ENCODE data around the gene NEAT1. TPM values are rescaled to one million over a fixed set of nuclear protein-coding genes. Genes with fewer than 3 reads are reported as not detected.

Gene NEAT1
- total and polyA plus RNA-seq, 9 of the 15 experiments (the other 6 are each of a cell fraction or from before 2014, with no cell fraction given), result 20.1 to 389 (median 62.8) TPM

- 0 out of 2 replicates have a peak, but pooled peaks have one; percentile 4 for TF ChIP-seq HMGXB4 (CRISPR knock-in tag; IDR thresholded peaks at IDR 0.05)
- TF ChIP-seq MED1 (CRISPR knock-in tag; IDR thresholded peaks at IDR 0.05; ENCODE audit: borderline replicate concordance), result no peak
- TF ChIP-seq KDM5B (IDR thresholded peaks at IDR 0.05; ENCODE audit: insufficient replicate concordance, low read depth, low read length), result no peak
- TF ChIP-seq COPS2 (conservative IDR thresholded peaks at IDR 0.05), result no peak
- TF ChIP-seq THAP12 (CRISPR knock-in tag; IDR thresholded peaks at IDR 0.05), result 0 out of 2 replicates have a peak, but pooled peaks have one; percentile 5
- TF ChIP-seq PKNOX1 (IDR thresholded peaks at IDR 0.05), result no peak
- no peak for TF ChIP-seq ZNF174 (CRISPR knock-in tag; IDR thresholded peaks at IDR 0.05)
- TF ChIP-seq SMAD2 (IDR thresholded peaks at IDR 0.05; ENCODE audit: low read depth, low read length), result no peak
- no peak for TF ChIP-seq FOXA1 (IDR thresholded peaks at IDR 0.05; ENCODE audit: borderline replicate concordance)
- TF ChIP-seq DNMT1 (IDR thresholded peaks at IDR 0.05), result no peak
- peak in 1 of 2 experiments; percentile 10; a peak in 2 of 4 replicates for TF ChIP-seq TBL1XR1 (IDR thresholded peaks at IDR 0.05; ENCODE audit: low read length in 2 of 2)
- no peak for TF ChIP-seq ZNF407 (IDR thresholded peaks at IDR 0.05; ENCODE audit: low read depth)
- TF ChIP-seq MTA2 (IDR thresholded peaks at IDR 0.05; ENCODE audit: low read depth), result no peak
Observed at GRCh38 chr11:65425971-65426838, 3.6 kb downstream of the NEAT1 start (continued).

All from K562 (cell line).